K562 (cell line): ENCODE measurements around the gene MCRS1. TPM values are rescaled to one million over a fixed set of nuclear protein-coding genes. Genes with fewer than 3 reads are reported as not detected.

Experiments
- ATAC-seq: fragments of 200-7000 bp; cut with Tn5 transposase; 3 replicates; pipeline ENCODE4 v1.9.1; 2020; ENCODE audit warnings: moderate library complexity
- BruUV-seq: library from RNA; stranded (reverse); fragments of 400-500 nt; replicated peaks from 2 replicates; lab custom pipeline; 2021; lab: Mats Ljungman, UMichigan
- CTCF ChIA-PET: fragments of 300-600 bp; formaldehyde crosslinking; extraction: SDS; loops from one replicate; lab custom pipeline; 2021; ENCODE audit warnings: low intra/inter-chr PET ratio; lab: Yijun Ruan, JAX
- POLR2A ChIA-PET: fragments of 300-600, 350-650 bp; sonication (Branson Sonifier 250); formaldehyde crosslinking; extraction: SDS; loops from one replicate; lab custom pipeline; 2021; ENCODE audit warnings: antibody characterized with exemption, inconsistent platforms; lab: Yijun Ruan, JAX
- DNase-seq, 4 experiments: peaks; one replicate each; pipeline versions ENCODE4 v3.0.0 to v3.0.0-alpha.2; 2011 to 2018; ENCODE audit warnings: low spot score in 3 of 4, mixed read lengths in 3 of 4; ENCODE audit errors: extremely low read depth in 1 of 4
- FAIRE-seq: peaks from 2 replicates; lab custom pipeline; 2011; peaks lifted over from hg19 to GRCh38; lab: Jason Lieb, UNC
- H2AFZ ChIP-seq: 2 replicates; pipeline ENCODE4 v1.6.0; 2011; ENCODE audit warnings: low read depth, low read length, control low read depth, inconsistent platforms
- H3K27ac ChIP-seq: fragments of 200-600 bp; 3 replicates; pipeline ENCODE4 v1.8.0; 2011; ENCODE audit warnings: low read depth, mild to moderate bottlenecking, control low read depth, inconsistent platforms, low read length, moderate library complexity, mixed read lengths; ENCODE audit errors: extremely low read depth
- H3K27me3 ChIP-seq, 2 experiments: fragments of 300-600 bp in 1 of 2; 2 replicates in 1 of 2; 3 replicates in 1 of 2; pipeline versions ENCODE4 v1.6.0 to v1.8.0; 2011; ENCODE audit warnings: inconsistent platforms in 2 of 2, low read length in 2 of 2, mild to moderate bottlenecking in 1 of 2, mixed read lengths in 1 of 2, moderate library complexity in 1 of 2; ENCODE audit not compliant: control insufficient read depth in 2 of 2, insufficient read depth in 2 of 2
- H3K36me3 ChIP-seq: fragments of 300-600 bp; 3 replicates; pipeline ENCODE4 v1.8.0; 2011; ENCODE audit warnings: mild to moderate bottlenecking, low read length, inconsistent platforms; ENCODE audit not compliant: control insufficient read depth, insufficient read depth
- H3K4me1 ChIP-seq, 2 experiments: fragments of 200-600 bp in 1 of 2; replicated peaks in 1 of 2; 2 replicates in 1 of 2; 3 replicates in 1 of 2; pipeline versions ENCODE4 v1.5.1 to v1.8.0; 2011; ENCODE audit warnings: inconsistent platforms in 2 of 2, low read length in 2 of 2, mild to moderate bottlenecking in 1 of 2, mixed read lengths in 1 of 2, moderate library complexity in 1 of 2; ENCODE audit not compliant: control insufficient read depth in 2 of 2, insufficient read depth in 2 of 2
- H3K4me2 ChIP-seq: 2 replicates; pipeline ENCODE4 v1.6.1; 2011; ENCODE audit warnings: low read length, control low read depth, inconsistent platforms, mixed read lengths; ENCODE audit not compliant: insufficient read depth
- H3K4me3 ChIP-seq: fragments of 200-600 bp; sonication (generic), shearing (Covaris generic); 2 replicates; pipeline ENCODE4 v1.5.1; 2016; ENCODE audit warnings: control low read depth, inconsistent platforms
- H3K79me2 ChIP-seq: fragments of 200-600 bp; 3 replicates; pipeline ENCODE4 v1.8.0; 2011; ENCODE audit warnings: low read length, inconsistent platforms; ENCODE audit not compliant: control insufficient read depth, insufficient read depth
- H3K9ac ChIP-seq, 2 experiments: 2 replicates each; pipeline versions ENCODE4 v1.6.0 to v1.6.1; 2011; ENCODE audit warnings: low read depth in 2 of 2, low read length in 2 of 2, control low read depth in 1 of 2, inconsistent platforms in 1 of 2, mild to moderate bottlenecking in 1 of 2, mixed read lengths in 1 of 2; ENCODE audit not compliant: insufficient read depth in 1 of 2
- H3K9me1 ChIP-seq: one replicate; pipeline ENCODE4 v1.6.0; 2011; ENCODE audit warnings: inconsistent platforms, mild to moderate bottlenecking, low read length, moderate library complexity; ENCODE audit not compliant: control insufficient read depth, insufficient read depth
- H3K9me3 ChIP-seq: replicated peaks from 2 replicates; pipeline ENCODE4 v1.5.1; 2011; ENCODE audit warnings: low read depth, low read length, inconsistent platforms; ENCODE audit not compliant: control insufficient read depth, insufficient read depth
- H4K20me1 ChIP-seq: replicated peaks from 2 replicates; pipeline ENCODE4 v1.6.1; 2011; ENCODE audit warnings: low read length, inconsistent platforms, mixed read lengths; ENCODE audit not compliant: control insufficient read depth, insufficient read depth
- DACH1 ChIP-seq: fragments of 450-650 bp; IDR thresholded peaks from 2 replicates; pipeline ENCODE4 v1.6.1; 2018; ENCODE audit not compliant: partially characterized antibody
- IFI16 ChIP-seq: fragments of 250-450 bp; sonication (Bioruptor Pico); IDR thresholded peaks from 2 replicates; pipeline ENCODE4 v2.1.2; 2022; ENCODE audit warnings: mild to moderate bottlenecking, inconsistent platforms
- NR1H2 ChIP-seq: sonication (generic); formaldehyde crosslinking; IDR thresholded peaks from 2 replicates; pipeline ENCODE4 v1.4.0; 2020; ENCODE audit warnings: mild to moderate bottlenecking, missing genetic modification reagents
- TARDBP ChIP-seq: fragments of 450-650 bp; IDR thresholded peaks from 2 replicates; pipeline ENCODE4 v1.6.1; 2016
- ZNF217 ChIP-seq: sonication (generic); formaldehyde crosslinking; IDR thresholded peaks from 2 replicates; pipeline ENCODE4 v1.8.0; 2022; ENCODE audit warnings: mild to moderate bottlenecking, missing genetic modification reagents
- ZNF764 ChIP-seq: fragments of 250-450 bp; sonication (Bioruptor Pico); IDR thresholded peaks from 2 replicates; pipeline ENCODE4 v1.4.0; 2020; ENCODE audit warnings: low read depth, mild to moderate bottlenecking, moderate library complexity
- ZNF780A ChIP-seq: fragments of 250-450 bp; sonication (Bioruptor Pico); IDR thresholded peaks from 2 replicates; pipeline ENCODE4 v1.5.0; 2021; ENCODE audit warnings: mild to moderate bottlenecking
- WGBS: fragments of 100-300 bp; shearing (Covaris generic); methylation state at CpG from one replicate; pipeline ENCODE4 v1.1.6; 2016; ENCODE audit warnings: low coverage, mixed read lengths; ENCODE audit not compliant: insufficient coverage; ENCODE audit errors: missing lambda C conversion rate; 5-methylcytosine and 5-hydroxymethylcytosine counted together
- in situ Hi-C: fragments of 300-500 bp; cut with MboI; formaldehyde crosslinking; loops from 4 replicates; pipeline ENCODE4 v1.15.0; 2018; ENCODE audit warnings: inconsistent platforms, mixed read lengths
- intact Hi-C: fragments of 100-400 bp; cut with micrococcal nuclease; formaldehyde crosslinking; loops from 2 replicates; pipeline ENCODE4 v1.14.2; 2022
- polyA plus RNA-seq, 8 experiments: library from polyadenylated mRNA; depleted of rRNA in 4 of 8; stranded (reverse) in 5 of 8; unstranded in 3 of 8; fragments of >200 nt; fragmentation: Nextera tagmentation in 2 of 8; fragmentation: Illumina TruSeq in 1 of 8; extraction: Ambion mirVana in 2 of 8; extraction: Trizol in 1 of 8; gene quantifications; 2 replicates each; pipeline versions ENCODE4 v1.2.1 to v1.2.3, GENCODE V29; 2011 to 2014; ENCODE audit warnings: inconsistent platforms in 1 of 8, missing spikeins in 1 of 8
- total RNA-seq, 7 experiments: library from RNA; depleted of rRNA in 6 of 7; stranded (reverse); fragments of >200 nt in 6 of 7; fragmentation: Illumina TruSeq in 2 of 7; extraction: Trizol in 2 of 7; gene quantifications; 2 replicates each; pipeline versions ENCODE4 v1.2.1 to v1.2.3, GENCODE V29; 2011 to 2021; ENCODE audit warnings: low replicate concordance in 1 of 7

Gene MCRS1
- total and polyA plus RNA-seq, 9 of the 15 experiments (the other 6 are each of a cell fraction or from before 2014, with no cell fraction given) = 50.0 to 100 (median 73.2) TPM

GRCh38 chr12:49543221-49543913 is 24.6 kb downstream of the MCRS1 start:
- no peak for ATAC-seq
- Histone ChIP-seq H3K9ac (0 out of 4 replicates have a peak overlapping the region, but pooled peaks of 1 of the 2 experiments have one; percentile 21), H3K36me3 (no peaks in the 10 kb centered on the region), H3K9me3 (no peaks in the 10 kb centered on the region), H3K79me2 (no peaks in the 10 kb centered on the region), H3K9me1 (peaks cover 6% of the 10 kb centered on the region), H3K4me3 (no peak overlapping the region), H2AFZ (no peak overlapping the region), H4K20me1 (0 out of 2 replicates have a peak, but pooled peaks cover 9% of the 10 kb centered on the region), H3K4me1 (peaks cover 0 to 34% of the 10 kb centered on the region in 2 experiments; a peak in 4 of 5 replicates), H3K27ac (no peak overlapping the region), H3K4me2 (no peak overlapping the region), H3K27me3 (peaks cover 15 to 29% of the 10 kb centered on the region in 2 experiments)
- POLR2A ChIA-PET = interaction anchor here (0.7 to 1.7 kb wide), 2 partner anchors 11 to 211 kb away, joined by 3 to 8 read pairs; no protein-coding TSS in a partner anchor
- CTCF ChIA-PET = no interaction called here
- BruUV-seq = no TSS peak
- in situ Hi-C loops = no loop called here
- intact Hi-C loops = no loop called here
- 36% methylated on average over 16 of the region's 20 CpGs for WGBS
- DNase-seq = no peak
- no peak for FAIRE-seq
- no peak for TF ChIP-seq TARDBP
- no peak for TF ChIP-seq ZNF780A (CRISPR knock-in tag)
- no peak for TF ChIP-seq NR1H2 (CRISPR knock-in tag)
- TF ChIP-seq IFI16 (CRISPR knock-in tag) = no peak
- no peak for TF ChIP-seq ZNF764 (CRISPR knock-in tag)
- no peak for TF ChIP-seq DACH1
- TF ChIP-seq ZNF217 = no peak
